ENCODE data around the gene CDADC1.

CDADC1 gene

GRCh38 chr13:49315036-49315565 is 67.4 kb downstream of the CDADC1 start:
- H3K27ac ChIP-seq: no peak overlapping the region

GRCh38 chr13:49315756-49316482 is 68.2 kb downstream of the CDADC1 start:
- no peak for TF ChIP-seq ZFX (IDR thresholded peaks at IDR 0.05; ENCODE audit: borderline replicate concordance)
- no peak for TF ChIP-seq CTCF (IDR thresholded peaks at IDR 0.05)

More at GRCh38 chr13:49315036-49315565, 67.4 kb downstream of the CDADC1 start:
- TF ChIP-seq ZFX (IDR thresholded peaks at IDR 0.05; ENCODE audit: borderline replicate concordance) (no peak), CTCF (IDR thresholded peaks at IDR 0.05) (no peak)

GRCh38 chr13:49319551-49319950 is 71.8 kb downstream of the CDADC1 start:
- no peak overlapping the region for H3K27ac ChIP-seq
- no peak for TF ChIP-seq ZFX (IDR thresholded peaks at IDR 0.05; ENCODE audit: borderline replicate concordance)
- no peak for TF ChIP-seq CTCF (IDR thresholded peaks at IDR 0.05)

More at GRCh38 chr13:49315756-49316482, 68.2 kb downstream of the CDADC1 start:
- H3K27ac ChIP-seq: no peak overlapping the region

- no peak overlapping the region for H3K27ac ChIP-seq
- no peak for TF ChIP-seq CTCF (IDR thresholded peaks at IDR 0.05)
These were observed 72.2 kb downstream of the CDADC1 start for GRCh38 chr13:49319951-49320350.

GRCh38 chr13:49320975-49321374 is 73.2 kb downstream of the CDADC1 start:
- no peak for TF ChIP-seq CTCF (IDR thresholded peaks at IDR 0.05)
- TF ChIP-seq ZFX (IDR thresholded peaks at IDR 0.05; ENCODE audit: borderline replicate concordance): no peak
- no peak overlapping the region for H3K27ac ChIP-seq

- no peak overlapping the region for H3K27ac ChIP-seq
- no peak for TF ChIP-seq ZFX (IDR thresholded peaks at IDR 0.05; ENCODE audit: borderline replicate concordance)
- no peak for TF ChIP-seq CTCF (IDR thresholded peaks at IDR 0.05)
These were observed 75.0 kb downstream of the CDADC1 start for GRCh38 chr13:49322702-49323101.

GRCh38 chr13:49323344-49323743 is 75.6 kb downstream of the CDADC1 start:
- no peak overlapping the region for H3K27ac ChIP-seq
- TF ChIP-seq CTCF (IDR thresholded peaks at IDR 0.05): no peak
- no peak for TF ChIP-seq ZFX (IDR thresholded peaks at IDR 0.05; ENCODE audit: borderline replicate concordance)
